GM12875 (cell line): Measurements from ENCODE around the gene IGSF9.

Experiments used
- H3K4me3 ChIP-seq: one replicate; pipeline ENCODE4 v1.5.1; 2011; ENCODE audit warnings: low read depth, low read length, control low read depth
- CTCF ChIP-seq: IDR thresholded peaks from 2 replicates; pipeline ENCODE4 v1.5.1; 2011; ENCODE audit warnings: low read depth, mild to moderate bottlenecking, control low read depth, inconsistent platforms, low read length, moderate library complexity, borderline replicate concordance; ENCODE audit not compliant: insufficient read depth

Gene IGSF9

GRCh38 chr1:159895836-159896545 is 49.4 kb downstream of the IGSF9 start:
- no peak overlapping the region for H3K4me3 ChIP-seq
- TF ChIP-seq CTCF, result no peak

GRCh38 chr1:159895286-159895685 is 50.1 kb downstream of the IGSF9 start:
- TF ChIP-seq CTCF, result no peak
- no peak overlapping the region for H3K4me3 ChIP-seq

GRCh38 chr1:159892944-159893343 is 52.5 kb downstream of the IGSF9 start:
- H3K4me3 ChIP-seq, result no peak overlapping the region
- no peak for TF ChIP-seq CTCF

GRCh38 chr1:159891275-159892157 is 53.9 kb downstream of the IGSF9 start:
- H3K4me3 ChIP-seq, result no peak overlapping the region
- peak; percentile 94 for TF ChIP-seq CTCF

GRCh38 chr1:159890390-159890789 is 55.0 kb downstream of the IGSF9 start:
- TF ChIP-seq CTCF, result no peak
- H3K4me3 ChIP-seq, result no peak overlapping the region

- no peak overlapping the region for H3K4me3 ChIP-seq
- no peak for TF ChIP-seq CTCF
Observed at GRCh38 chr1:159889821-159890252, 55.6 kb downstream of the IGSF9 start.
